H1 (cell line): ENCODE measurements around the gene MT1B. TPM values are rescaled to one million over a fixed set of nuclear protein-coding genes. Genes with fewer than 3 reads are reported as not detected.

Experiments
- CTCF ChIA-PET: fragments of 300-600 bp; sonication (Branson Sonifier 250); formaldehyde crosslinking; loops from one replicate; lab custom pipeline; 2021; ENCODE audit not compliant: partially characterized antibody; lab: Charles Lee
- POLR2A ChIA-PET: fragments of 300-600 bp; sonication (Branson Sonifier 250); formaldehyde crosslinking; loops from one replicate; lab custom pipeline; 2021; ENCODE audit warnings: inconsistent platforms; ENCODE audit not compliant: partially characterized antibody; lab: Charles Lee
- DNase-seq, 2 experiments: peaks; one replicate each; pipeline versions ENCODE4 v3.0.0 to v3.0.0-alpha.2; 2010 to 2022; ENCODE audit warnings: low spot score in 2 of 2, low read depth in 1 of 2, mixed read lengths in 1 of 2
- FAIRE-seq: peaks from 2 replicates; lab custom pipeline; 2011; peaks lifted over from hg19 to GRCh38; lab: Jason Lieb, UNC
- H2AFZ ChIP-seq: 2 replicates; pipeline ENCODE4 v1.8.1; 2012; ENCODE audit warnings: low read length, inconsistent platforms
- H2AK5ac ChIP-seq: 2 replicates; pipeline ENCODE4 v1.6.1; 2013; ENCODE audit warnings: low read depth, low read length
- H2BK120ac ChIP-seq: replicated peaks from 2 replicates; pipeline ENCODE3; 2013; ENCODE audit warnings: low read depth, low read length, inconsistent platforms
- H2BK12ac ChIP-seq: 2 replicates; pipeline ENCODE4 v1.6.1; 2013; ENCODE audit warnings: low read depth, low read length
- H2BK15ac ChIP-seq: 2 replicates; pipeline ENCODE4 v1.6.1; 2013; ENCODE audit warnings: low read length
- H2BK20ac ChIP-seq: 2 replicates; pipeline ENCODE4 v1.6.1; 2013; ENCODE audit warnings: low read length
- H2BK5ac ChIP-seq: 2 replicates; pipeline ENCODE4 v1.6.1; 2013; ENCODE audit warnings: low read depth, low read length
- H3K14ac ChIP-seq: 2 replicates; pipeline ENCODE4 v1.6.1; 2013; ENCODE audit warnings: inconsistent platforms; ENCODE audit not compliant: insufficient read length
- H3K18ac ChIP-seq: 2 replicates; pipeline ENCODE4 v1.6.1; 2013; ENCODE audit warnings: low read length; ENCODE audit errors: extremely low read depth
- H3K23ac ChIP-seq: 2 replicates; pipeline ENCODE4 v1.6.1; 2013; ENCODE audit warnings: inconsistent platforms; ENCODE audit not compliant: insufficient read length
- H3K23me2 ChIP-seq: 2 replicates; pipeline ENCODE4 v1.6.1; 2013; ENCODE audit warnings: low read depth, low read length
- H3K27ac ChIP-seq: 2 replicates; pipeline ENCODE4 v1.6.1; 2011; ENCODE audit warnings: low read depth, low read length, inconsistent platforms
- H3K27me3 ChIP-seq, 4 experiments: replicated peaks in 1 of 4; 1 replicate in 1 of 4; 2 replicates in 3 of 4; pipeline versions ENCODE4 v1.6.1 to v1.8.1; 2011 to 2013; ENCODE audit warnings: low read length in 3 of 4, mild to moderate bottlenecking in 3 of 4, inconsistent platforms in 2 of 4, mixed read lengths in 2 of 4, moderate library complexity in 1 of 4; ENCODE audit not compliant: control insufficient read depth in 3 of 4, insufficient read depth in 3 of 4; ENCODE audit errors: extremely low read depth in 1 of 4
- H3K36me3 ChIP-seq, 4 experiments: 2 replicates each; pipeline versions ENCODE4 v1.6.1 to v1.8.1; 2011 to 2013; ENCODE audit warnings: mild to moderate bottlenecking in 4 of 4, low read length in 3 of 4, moderate library complexity in 2 of 4, control low read depth in 1 of 4, inconsistent platforms in 1 of 4; ENCODE audit not compliant: insufficient read depth in 4 of 4, control insufficient read depth in 2 of 4
- H3K4ac ChIP-seq: replicated peaks from 2 replicates; pipeline ENCODE3; 2013; ENCODE audit warnings: low read length, low read depth, mixed read lengths, inconsistent platforms; ENCODE audit not compliant: insufficient read length
- H3K4me1 ChIP-seq, 4 experiments: replicated peaks in 1 of 4; 1 replicate in 1 of 4; 2 replicates in 3 of 4; pipeline versions ENCODE4 v1.6.1 to v1.8.1; 2011 to 2013; ENCODE audit warnings: low read length in 3 of 4, inconsistent platforms in 2 of 4, mixed read lengths in 1 of 4; ENCODE audit not compliant: insufficient read depth in 4 of 4, control insufficient read depth in 3 of 4
- H3K4me2 ChIP-seq, 2 experiments: 2 replicates each; pipeline versions ENCODE4 v1.6.1 to v1.8.1; 2011 to 2013; ENCODE audit warnings: low read depth in 2 of 2, low read length in 2 of 2, control low read depth in 1 of 2, inconsistent platforms in 1 of 2, mild to moderate bottlenecking in 1 of 2; ENCODE audit not compliant: insufficient read depth in 1 of 2
- H3K4me3 ChIP-seq, 4 experiments: fragments of 200-600, 300-600 bp in 1 of 4; sonication (generic), shearing (Covaris generic), sonication (Bioruptor Twin) in 1 of 4; 2 replicates each; pipeline versions ENCODE4 v1.5.1 to v1.8.1; 2011 to 2016; ENCODE audit warnings: low read length in 4 of 4, low read depth in 3 of 4, control low read depth in 2 of 4, inconsistent platforms in 2 of 4, mild to moderate bottlenecking in 2 of 4, mixed read lengths in 1 of 4, moderate library complexity in 1 of 4; ENCODE audit not compliant: insufficient read depth in 2 of 4; ENCODE audit errors: extremely low read depth in 1 of 4
- H3K56ac ChIP-seq: replicated peaks from 2 replicates; pipeline ENCODE3; 2013; ENCODE audit warnings: low read depth, mild to moderate bottlenecking, mixed read lengths, low read length, inconsistent platforms; ENCODE audit not compliant: insufficient read length
- H3K79me1 ChIP-seq: 2 replicates; pipeline ENCODE4 v1.6.1; 2013; ENCODE audit warnings: low read depth, low read length, control low read depth
- H3K79me2 ChIP-seq, 2 experiments: 2 replicates each; pipeline versions ENCODE4 v1.6.1 to v1.8.1; 2012 to 2013; ENCODE audit warnings: low read length in 2 of 2, mild to moderate bottlenecking in 2 of 2, inconsistent platforms in 1 of 2; ENCODE audit not compliant: insufficient read depth in 2 of 2, control insufficient read depth in 1 of 2
- H3K9ac ChIP-seq, 4 experiments: replicated peaks in 1 of 4; 1 replicate in 1 of 4; 2 replicates in 3 of 4; pipeline versions ENCODE4 v1.6.1 to v1.8.1; 2011 to 2013; ENCODE audit warnings: low read depth in 3 of 4, low read length in 3 of 4, control low read depth in 2 of 4, mild to moderate bottlenecking in 2 of 4, moderate library complexity in 2 of 4, inconsistent platforms in 1 of 4; ENCODE audit errors: extremely low read depth in 1 of 4
- H3K9me3 ChIP-seq, 2 experiments: 2 replicates each; pipeline versions ENCODE4 v1.6.1 to v1.8.1; 2012 to 2013; ENCODE audit warnings: mild to moderate bottlenecking in 2 of 2, moderate library complexity in 2 of 2, control low read depth in 1 of 2, inconsistent platforms in 1 of 2, low read depth in 1 of 2, low read length in 1 of 2, mixed read lengths in 1 of 2; ENCODE audit not compliant: insufficient read depth in 2 of 2
- H4K20me1 ChIP-seq, 2 experiments: replicated peaks in 1 of 2; 2 replicates each; pipeline versions ENCODE3 to v1.8.1; 2011 to 2013; ENCODE audit warnings: inconsistent platforms in 2 of 2, low read length in 2 of 2, mild to moderate bottlenecking in 1 of 2; ENCODE audit not compliant: insufficient read depth in 2 of 2, control insufficient read depth in 1 of 2
- H4K5ac ChIP-seq: 2 replicates; pipeline ENCODE4 v1.6.1; 2013; ENCODE audit warnings: low read length, low read depth, mixed read lengths, inconsistent platforms; ENCODE audit not compliant: insufficient read length
- H4K8ac ChIP-seq: 2 replicates; pipeline ENCODE4 v1.8.0; 2013; ENCODE audit warnings: mild to moderate bottlenecking, moderate library complexity, low read length, inconsistent platforms; ENCODE audit not compliant: insufficient read depth; ENCODE audit errors: extremely low read depth
- H4K91ac ChIP-seq: replicated peaks from 2 replicates; pipeline ENCODE3; 2013; ENCODE audit warnings: low read length, mixed read lengths, inconsistent platforms; ENCODE audit not compliant: insufficient read length
- BACH1 ChIP-seq: IDR thresholded peaks from 2 replicates; pipeline ENCODE4 v1.6.1; 2012; ENCODE audit warnings: low read length, improper control_type of control experiment
- CREB1 ChIP-seq: IDR thresholded peaks from 2 replicates; pipeline ENCODE4 v1.6.1; 2012; ENCODE audit warnings: inconsistent platforms
- EP300 ChIP-seq, 2 experiments: IDR thresholded peaks; 1 replicate in 1 of 2; 2 replicates in 1 of 2; pipeline ENCODE4 v1.6.1; 2011 to 2012; ENCODE audit warnings: low read depth in 2 of 2, low read length in 2 of 2, mild to moderate bottlenecking in 2 of 2, borderline replicate concordance in 1 of 2, inconsistent platforms in 1 of 2, moderate library complexity in 1 of 2
- EZH2 ChIP-seq: fragments of 200-600 bp; sonication (generic); IDR thresholded peaks from 2 replicates; pipeline ENCODE4 v1.7.1; 2012; ENCODE audit warnings: low read depth, mild to moderate bottlenecking, moderate library complexity, low read length, inconsistent platforms; ENCODE audit not compliant: severe bottlenecking
- GABPA ChIP-seq: IDR thresholded peaks from 2 replicates; pipeline ENCODE4 v1.6.1; 2011; ENCODE audit warnings: mild to moderate bottlenecking, low read length, moderate library complexity, borderline replicate concordance; ENCODE audit not compliant: insufficient read depth
- HDAC6 ChIP-seq: IDR thresholded peaks from one replicate; pipeline ENCODE4 v1.7.1; 2012; ENCODE audit warnings: low read depth, mild to moderate bottlenecking, inconsistent platforms, low read length, moderate library complexity
- JUN ChIP-seq: IDR thresholded peaks from 2 replicates; pipeline ENCODE4 v1.6.1; 2011; ENCODE audit warnings: low read depth, mild to moderate bottlenecking, improper control_type of control experiment, low read length
- KDM1A ChIP-seq: fragments of 200-600, 300-600 bp; sonication (generic); IDR thresholded peaks from 2 replicates; pipeline ENCODE4 v1.7.1; 2016; ENCODE audit warnings: mild to moderate bottlenecking, low read length, borderline replicate concordance
- KDM5A ChIP-seq: fragments of 200-600 bp; IDR thresholded peaks from 2 replicates; pipeline ENCODE4 v1.7.1; 2012; ENCODE audit warnings: mild to moderate bottlenecking, low read length, inconsistent platforms, mixed read lengths
- MAFK ChIP-seq: IDR thresholded peaks from 2 replicates; pipeline ENCODE4 v1.6.1; 2012; ENCODE audit warnings: low read depth, mild to moderate bottlenecking, improper control_type of control experiment, low read length
- POLR2A ChIP-seq, 2 experiments: IDR thresholded peaks; 1 replicate in 1 of 2; 2 replicates in 1 of 2; pipeline ENCODE4 v1.6.1; 2011; ENCODE audit warnings: low read depth in 2 of 2, low read length in 2 of 2, mild to moderate bottlenecking in 2 of 2; ENCODE audit errors: control extremely low read depth in 1 of 2
- POLR2AphosphoS5 ChIP-seq: IDR thresholded peaks from 2 replicates; pipeline ENCODE4 v1.6.1; 2011; ENCODE audit warnings: low read depth, low read length
- ZNF274 ChIP-seq: IDR thresholded peaks from 2 replicates; pipeline ENCODE4 v1.7.0; 2012; ENCODE audit warnings: low read length, borderline replicate concordance; ENCODE audit errors: extremely low read depth
- WGBS, 2 experiments: shearing (Covaris generic) in 1 of 2; methylation state at CpG; one replicate each; pipeline versions ENCODE4 v1.1.6 to v1.1.7; 2013 to 2015; ENCODE audit warnings: low lambda C conversion rate in 2 of 2, mixed read lengths in 2 of 2, inconsistent platforms in 1 of 2, low coverage in 1 of 2, missing lambda C conversion rate in 1 of 2; ENCODE audit not compliant: insufficient replicate concordance in 2 of 2, insufficient coverage in 1 of 2, insufficient read length in 1 of 2; ENCODE audit errors: extremely low coverage in 1 of 2, missing lambda C conversion rate in 1 of 2; 5-methylcytosine and 5-hydroxymethylcytosine counted together
- polyA plus RNA-seq, 7 experiments: library from polyadenylated mRNA; depleted of rRNA in 3 of 7; stranded (reverse) in 5 of 7; unstranded in 2 of 7; fragments of >200 nt in 5 of 7; fragments of 200-250 nt in 2 of 7; gene quantifications; 1 replicate in 5 of 7; 2 replicates in 1 of 7; 4 replicates in 1 of 7; pipeline versions ENCODE4 v1.2.1 to v1.2.3, GENCODE V29; 2011 to 2013; ENCODE audit warnings: missing spikeins in 2 of 7, mixed read lengths in 2 of 7
- total RNA-seq: library from RNA; stranded (reverse); fragmentation: NEBNext Ultra II Directional; extraction: Animal tissue kit (Norgen Biotek cat#: 25700); gene quantifications from 2 replicates; pipeline ENCODE4 v1.2.1, GENCODE V29; 2021

Gene MT1B
- total and polyA plus RNA-seq, 2 of the 8 experiments (the other 6 are each of a cell fraction or from before 2014, with no cell fraction given): not detected

GRCh38 chr16:56607109-56607618 lies 44.5 kb upstream of the MT1B start:
- Histone ChIP-seq H2BK12ac (peak overlapping the region; percentile 95; the same call in 1 of the 2 replicates), H4K5ac (no peak overlapping the region), H3K56ac (no peak overlapping the region), H3K36me3 (no peaks in the 10 kb centered on the region), H3K9me3 (no peaks in the 10 kb centered on the region), H3K79me1 (no peaks in the 10 kb centered on the region), H3K4me1 (peaks cover 7 to 21% (median 10%) of the 10 kb centered on the region in 4 experiments), H3K18ac (0 out of 2 replicates have a peak overlapping the region, but pooled peaks have one; percentile 51), H4K8ac (no peak overlapping the region), H3K27ac (no peak overlapping the region), H2BK120ac (no peak overlapping the region), H3K79me2 (no peaks in the 10 kb centered on the region), H2BK15ac (peak overlapping the region; percentile 48; the same call in 1 of the 2 replicates), H3K27me3 (peaks cover 27 to 58% (median 49%) of the 10 kb centered on the region in 4 experiments), H2BK20ac (no peak overlapping the region), H3K23ac (no peak overlapping the region), H2BK5ac (no peak overlapping the region), H3K4me3 (no peak overlapping the region), H4K91ac (no peak overlapping the region), H3K4ac (no peak overlapping the region), H3K4me2 (peak overlapping the region in 1 of 2 experiments; percentile 77; a peak in 1 of 4 replicates), H2AK5ac (no peak overlapping the region), H4K20me1 (peaks cover 0 to 2% of the 10 kb centered on the region in 2 experiments), H3K9ac (no peak overlapping the region; a peak in 1 of 7 replicates), H3K14ac (no peak overlapping the region), H2AFZ (no peak overlapping the region), H3K23me2 (peaks cover 11% of the 10 kb centered on the region; the same call in 1 of the 2 replicates)
- 70% methylated on average over 14 of the region's 14 CpGs; no CpG with 5 or more reads in 1 of the 2 experiments for WGBS, 2 experiments
- no peak for DNase-seq
- ChIA-PET POLR2A (interaction anchor here (0.7 to 8.0 kb wide), 5 partner anchors 10 to 74 kb away, joined by 3 to 66 read pairs (median 3); partner anchors contain the start of gene MT1E), CTCF (interaction anchor here (0.9 to 9.2 kb wide), 7 partner anchors 10 to 95 kb away, joined by 3 to 85 read pairs (median 5); partner anchors contain the start of gene MT1E)
- FAIRE-seq: no peak
- TF ChIP-seq KDM1A (no peak), JUN (no peak), EP300 (IDR thresholded peaks at IDR 0.05; ENCODE audit: borderline replicate concordance in 1 of 2, low read depth in 2 of 2, low read length in 2 of 2) (no peak), BACH1 (no peak), MAFK (no peak), POLR2AphosphoS5 (no peak), EZH2 (no peak), HDAC6 (no peak), KDM5A (no peak), CREB1 (no peak), ZNF274 (no peak), POLR2A (IDR thresholded peaks at IDR 0.05; ENCODE audit: control extremely low read depth in 1 of 2, low read depth in 2 of 2, low read length in 2 of 2) (no peak), GABPA (no peak)
